ENCODE results near the gene CTNNA3.

GRCh38 chr10:66804962-66805361, 891.0 kb downstream of the CTNNA3 start:
- TF ChIP-seq CTCF (conservative IDR thresholded peaks at IDR 0.05; ENCODE audit: low read length): no peak
- TF ChIP-seq EZH2phosphoT487 (IDR thresholded peaks at IDR 0.05; ENCODE audit: borderline replicate concordance): no peak
